Stimulated activated naive CD4-positive, alpha-beta T cell treated with Interleukin-2 at 50 U/mL for 16 hours (primary cell): ENCODE data around the gene KLHL29.

Experiments used
- DNase-seq: peaks from one replicate; lab custom pipeline; 2025; lab: John Stamatoyannopoulos, UW

Gene KLHL29

GRCh38 chr2:23452372-23452771 lies 67.4 kb downstream of the KLHL29 start:
- no peak for DNase-seq

- no peak for DNase-seq
These were observed 68.0 kb downstream of the KLHL29 start for GRCh38 chr2:23452853-23453420.

GRCh38 chr2:23453432-23453831 lies 68.5 kb downstream of the KLHL29 start:
- DNase-seq: no peak

GRCh38 chr2:23453836-23454460 lies 69.0 kb downstream of the KLHL29 start:
- no peak for DNase-seq

DNA sequence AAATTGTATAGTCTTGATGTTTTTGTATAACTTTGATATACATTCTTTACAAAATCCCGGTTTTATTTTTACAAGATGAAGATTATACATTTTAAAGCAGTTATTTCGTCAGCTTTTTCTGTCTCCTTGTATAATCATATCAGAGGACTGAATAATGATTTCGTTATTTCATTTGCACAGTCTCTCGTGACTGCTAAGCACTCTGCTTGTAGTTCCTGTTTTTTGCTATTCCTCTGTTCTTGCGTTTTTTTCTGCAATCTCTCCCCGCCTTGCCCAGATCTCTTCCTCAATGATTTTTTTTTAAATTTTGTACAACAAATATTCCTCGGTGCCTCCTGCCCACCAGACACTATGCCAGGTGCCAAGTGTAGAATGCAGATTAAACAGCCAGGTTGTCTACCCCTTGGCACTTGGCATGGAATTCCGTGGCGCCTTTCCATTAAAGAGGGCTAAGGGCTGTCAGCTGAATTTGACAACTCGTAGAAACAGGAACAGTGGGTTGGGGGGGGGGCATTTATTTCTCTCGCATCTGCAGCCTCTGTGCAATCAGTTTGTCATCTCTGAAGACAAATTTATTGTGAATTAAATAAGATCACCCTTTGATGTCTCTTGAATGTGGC lies 69.6 kb downstream of the KLHL29 start:
- no peak for DNase-seq

- DNase-seq: no peak
These were observed 71.4 kb downstream of the KLHL29 start for GRCh38 chr2:23456396-23456795.

DNA sequence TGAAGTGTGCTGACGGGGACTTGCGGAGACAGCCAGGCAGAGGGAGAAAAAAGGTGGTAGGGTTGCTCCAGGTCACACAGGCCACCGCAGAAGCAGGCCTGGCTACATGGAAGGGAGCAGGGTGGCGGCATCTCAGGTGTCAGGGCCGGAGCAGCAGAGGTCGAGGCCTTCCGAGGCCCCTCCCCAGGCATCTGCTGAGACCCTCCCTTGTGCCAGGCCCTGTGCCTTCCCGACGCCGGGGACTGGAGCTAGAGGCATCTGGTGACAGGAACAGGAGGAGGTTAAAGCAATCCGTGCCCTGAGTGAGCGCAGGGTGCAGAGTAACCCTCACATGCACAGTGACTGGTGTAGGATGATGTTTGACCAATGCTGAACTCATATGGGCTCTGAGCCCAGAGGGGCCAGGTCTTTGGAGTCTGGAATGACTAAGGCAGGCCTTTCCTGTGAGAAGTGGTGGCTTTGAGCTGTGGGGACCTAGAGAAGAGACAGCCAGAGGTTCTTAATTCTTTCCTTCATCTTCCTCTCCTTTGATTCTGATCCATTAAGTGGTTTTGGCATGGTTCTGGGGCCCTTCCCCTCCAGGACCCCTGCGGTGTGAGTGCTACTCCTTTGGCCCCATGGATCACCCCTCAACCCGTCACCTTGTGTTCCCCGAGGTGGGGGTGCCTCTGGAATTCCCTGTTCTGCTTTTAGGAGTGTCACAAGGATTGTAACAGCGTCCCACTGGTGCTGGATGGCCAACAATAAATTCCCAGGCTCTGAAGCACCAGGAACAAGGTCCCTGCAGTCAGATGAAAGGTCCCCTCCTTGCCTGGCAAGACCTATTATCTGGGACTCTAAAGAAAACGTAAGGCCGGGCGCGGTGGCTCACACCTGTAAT lies 72.1 kb downstream of the KLHL29 start:
- DNase-seq: no peak

DNA sequence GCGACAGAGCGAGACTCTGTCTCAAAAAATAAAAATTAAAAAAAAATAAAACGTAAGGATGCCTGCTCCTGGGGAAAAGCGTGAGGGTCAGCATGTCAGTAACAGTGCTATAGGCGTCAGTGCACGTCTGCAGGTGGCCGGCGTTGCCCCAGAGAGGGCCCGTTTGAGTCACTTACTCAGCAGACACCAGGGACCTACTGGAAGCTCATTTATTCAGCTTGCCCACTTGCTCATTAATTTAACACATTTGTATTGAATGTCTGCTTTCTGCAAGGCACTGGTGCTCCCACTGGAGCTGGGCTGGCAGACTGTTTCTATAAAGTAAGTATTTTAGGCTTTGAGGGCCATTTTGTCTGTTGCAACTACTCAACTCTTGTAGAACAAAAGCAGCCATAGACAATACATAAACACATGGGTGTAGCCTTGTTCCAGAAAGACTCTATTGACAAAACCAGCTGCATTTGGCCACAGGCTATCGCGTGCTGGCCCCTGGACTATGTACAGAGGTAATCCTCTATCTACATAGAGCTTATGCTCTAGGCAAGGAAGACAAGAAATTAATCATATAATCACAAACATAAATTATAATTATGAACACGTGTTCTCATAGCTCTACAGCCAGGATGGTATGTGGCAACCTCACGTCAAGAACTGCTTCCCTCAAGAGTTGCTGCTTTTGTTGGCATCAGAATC lies 73.2 kb downstream of the KLHL29 start:
- DNase-seq: no peak

DNA sequence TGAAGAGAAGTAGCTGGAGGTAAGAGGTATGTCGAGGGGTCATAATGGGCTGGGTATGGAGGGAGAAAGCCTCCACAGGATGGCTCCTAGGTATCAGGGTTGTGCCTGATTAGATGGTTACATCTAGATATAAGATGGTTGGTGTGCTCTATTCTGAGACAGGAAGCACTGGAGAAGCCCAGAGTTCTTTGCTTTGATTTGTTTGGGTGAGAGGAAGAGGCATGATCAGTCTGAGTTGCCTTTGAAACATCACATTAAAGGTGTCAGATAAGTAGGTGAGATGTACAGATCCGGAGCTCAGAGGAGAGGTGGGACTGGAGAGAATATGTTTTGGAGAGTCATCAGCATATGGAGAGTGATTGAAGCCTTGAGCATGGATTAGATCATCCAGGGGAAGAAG lies 74.1 kb downstream of the KLHL29 start:
- DNase-seq: no peak

DNA sequence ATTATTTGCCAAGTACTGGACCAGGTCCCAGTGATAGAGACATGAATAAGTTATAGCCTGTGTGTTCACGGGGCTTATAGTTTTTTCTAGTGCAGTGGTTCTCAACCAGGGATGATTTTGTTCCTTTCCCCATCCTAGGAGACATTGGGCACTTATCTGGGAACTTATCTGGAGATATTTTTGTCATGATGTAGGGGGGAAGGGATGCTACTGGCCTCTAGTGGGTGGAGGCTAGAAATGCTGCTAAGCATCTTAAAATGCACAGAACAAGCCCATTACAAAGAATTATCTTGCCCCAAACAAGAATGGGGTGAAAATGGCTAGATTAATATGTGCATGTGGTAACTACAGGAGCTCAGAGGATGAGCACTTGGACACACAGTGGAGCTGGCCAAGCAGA lies 75.2 kb downstream of the KLHL29 start:
- no peak for DNase-seq

GRCh38 chr2:23460993-23461392 lies 76.0 kb downstream of the KLHL29 start:
- no peak for DNase-seq

GRCh38 chr2:23464156-23464555 lies 79.2 kb downstream of the KLHL29 start:
- no peak for DNase-seq

GRCh38 chr2:23464905-23465537 lies 80.0 kb downstream of the KLHL29 start:
- DNase-seq: no peak

GRCh38 chr2:23465936-23466335 lies 81.0 kb downstream of the KLHL29 start:
- no peak for DNase-seq

GRCh38 chr2:23467618-23468017 lies 82.6 kb downstream of the KLHL29 start:
- DNase-seq: no peak

DNA sequence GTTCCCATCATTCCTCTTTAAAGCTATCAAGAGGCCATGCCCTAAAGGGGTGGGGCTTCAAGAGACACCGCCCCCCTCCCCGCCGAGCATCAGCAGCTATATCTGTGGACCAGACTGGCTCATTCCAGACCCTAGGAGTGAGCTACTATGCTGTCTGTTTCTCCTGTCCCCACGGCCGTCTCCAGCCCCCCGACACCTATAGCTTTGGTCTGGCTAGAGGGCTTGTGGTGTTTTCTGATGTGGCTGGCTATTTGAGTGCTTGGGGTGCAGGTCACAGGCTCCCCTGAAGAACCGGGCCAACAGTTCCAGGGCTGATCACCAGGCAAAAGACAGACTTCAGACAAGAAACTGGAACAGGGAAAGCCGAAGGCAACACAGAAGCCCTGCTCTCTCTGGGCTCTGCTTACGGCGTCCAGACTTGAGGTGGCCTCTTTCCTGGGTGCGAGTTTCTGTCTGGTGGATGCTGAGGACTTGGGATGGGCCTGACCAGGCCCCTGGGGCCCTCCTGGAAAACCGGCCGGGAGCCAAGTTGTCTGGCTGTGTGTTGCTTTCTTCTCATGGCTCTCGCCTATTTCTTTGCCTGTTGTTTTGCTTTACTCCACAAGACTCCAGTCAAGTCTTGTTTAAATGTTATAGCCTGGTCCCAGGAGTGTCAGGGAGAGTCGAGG lies 83.6 kb downstream of the KLHL29 start:
- DNase-seq: no peak

DNA sequence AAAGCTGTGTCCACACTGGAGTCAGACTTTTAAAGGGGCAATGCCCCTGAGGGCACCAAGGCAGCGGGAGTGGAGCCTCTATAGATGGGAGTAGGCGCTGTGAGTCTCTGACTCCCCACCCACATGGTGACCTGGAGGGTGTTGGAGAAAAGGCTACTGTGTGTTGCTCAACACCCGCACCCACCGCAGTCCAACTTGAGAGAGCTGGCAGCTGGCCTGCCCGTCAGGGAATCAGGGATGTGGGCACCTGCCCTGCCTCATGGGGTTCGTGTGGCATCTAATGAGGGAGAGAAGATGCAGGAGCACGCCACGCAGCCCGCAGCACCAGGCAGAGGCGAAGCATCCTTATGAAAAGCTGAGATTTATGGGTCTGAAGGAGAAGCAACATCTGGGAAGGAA lies 84.2 kb downstream of the KLHL29 start:
- no peak for DNase-seq

DNA sequence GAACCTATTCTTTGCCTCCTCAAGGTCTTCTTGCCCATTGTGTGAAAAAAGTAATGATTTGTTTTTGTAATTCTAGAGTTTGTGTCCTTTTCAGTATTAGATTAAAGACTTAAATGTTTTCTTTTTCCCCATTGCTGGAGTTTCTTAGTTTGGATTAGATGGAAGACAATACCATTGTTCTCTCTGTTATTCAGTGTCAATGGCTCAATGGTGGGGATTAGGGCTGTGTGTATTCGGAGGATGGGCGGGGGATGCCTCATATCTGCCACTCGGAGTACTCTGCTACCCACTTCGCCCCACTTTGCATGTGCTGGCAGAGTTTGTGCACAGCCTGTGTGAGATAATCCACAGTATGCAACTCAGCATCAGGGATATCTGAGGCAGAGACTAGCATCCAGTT lies 90.1 kb downstream of the KLHL29 start:
- DNase-seq: no peak

DNA sequence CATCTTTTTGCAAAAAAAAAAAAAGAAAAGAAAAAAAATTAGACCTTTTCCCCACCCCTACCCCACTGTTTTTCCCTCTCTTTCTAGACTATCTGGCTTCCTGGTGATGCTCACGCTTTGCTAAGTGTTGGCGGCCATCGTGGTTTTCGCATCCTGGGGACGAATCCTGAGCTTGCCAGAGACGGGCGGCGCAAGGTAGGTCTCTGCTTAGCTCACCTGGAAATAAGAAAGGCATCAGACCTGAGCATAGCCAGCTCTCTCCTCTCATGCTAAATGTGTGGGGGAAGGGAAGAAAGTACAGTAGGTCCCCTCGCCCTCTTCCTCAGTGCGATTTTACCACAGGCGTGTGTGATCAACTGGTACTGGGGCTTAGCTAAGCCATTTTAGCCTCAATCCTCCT lies 90.5 kb downstream of the KLHL29 start:
- DNase-seq: no peak

- DNase-seq: no peak
These were observed 91.8 kb downstream of the KLHL29 start for GRCh38 chr2:23476786-23477185.

DNA sequence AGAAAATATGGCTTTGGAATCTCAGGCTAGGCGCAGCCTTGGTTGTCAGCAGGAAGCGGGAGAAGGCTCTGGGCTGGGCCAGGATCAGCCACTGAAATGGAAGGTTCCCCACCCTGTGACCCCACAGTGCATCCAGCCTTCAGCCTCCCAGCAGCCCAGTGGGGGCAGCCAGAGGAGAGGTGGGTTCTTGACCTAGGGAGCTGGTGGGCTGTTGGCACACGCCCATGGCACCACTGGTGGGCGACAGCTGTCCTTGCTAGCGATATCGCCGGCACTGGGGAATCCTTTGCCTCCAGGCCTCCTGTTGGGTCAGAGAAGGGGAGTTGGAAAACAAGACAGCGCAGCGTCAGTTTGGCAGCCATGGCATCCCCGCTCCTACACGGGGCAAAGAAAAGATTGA lies 92.4 kb downstream of the KLHL29 start:
- DNase-seq: no peak
